HG03575 (cell line): ENCODE data around the gene TOX3.

Experiments
- ATAC-seq: cut with Tn5 transposase; IDR thresholded peaks from one replicate; pipeline ENCODE4 v1.9.1; 2021; ENCODE audit not compliant: unreplicated experiment, insufficient number of reproducible peaks, low FRiP score; ENCODE audit errors: extremely low read depth

Gene TOX3

DNA sequence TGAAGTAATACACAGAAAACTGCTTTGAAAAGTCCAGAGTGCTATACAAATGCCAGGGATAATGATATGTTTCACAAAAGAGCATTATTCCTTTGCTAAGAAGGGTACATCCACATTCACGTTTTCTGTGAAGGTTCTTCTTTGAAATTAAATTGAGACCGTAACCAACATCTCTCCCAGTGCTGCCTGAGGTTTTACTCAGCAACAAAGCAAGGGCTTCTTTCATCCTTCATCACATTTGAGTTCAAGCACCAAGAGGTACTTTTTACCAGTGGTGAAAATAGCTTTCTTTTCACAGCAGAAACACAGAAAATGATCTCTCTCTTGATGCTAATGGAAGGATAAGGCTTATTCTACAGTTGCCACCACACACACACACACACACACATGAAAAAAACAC lies 113.3 kb downstream of the TOX3 start:
- no peak for ATAC-seq

DNA sequence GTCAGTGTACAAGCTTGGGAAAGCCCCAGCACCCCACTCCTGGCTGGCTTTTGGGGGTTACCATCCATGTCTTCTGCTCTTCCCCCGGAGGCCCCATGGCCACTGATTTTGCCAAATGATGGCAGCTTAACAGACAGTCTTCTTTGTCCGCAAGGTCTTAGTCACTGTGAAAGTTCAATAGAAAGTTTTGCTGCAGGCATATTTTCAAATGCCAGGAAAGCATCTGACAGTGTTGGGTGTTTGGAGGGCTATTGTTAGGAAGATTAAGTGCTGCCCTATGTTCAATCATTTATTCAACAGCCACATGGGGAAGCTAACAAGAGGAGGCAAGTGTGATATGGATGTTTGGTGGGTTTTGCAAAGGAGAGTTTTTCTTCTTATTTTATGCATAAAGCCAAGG lies 122.4 kb downstream of the TOX3 start:
- no peak for ATAC-seq

DNA sequence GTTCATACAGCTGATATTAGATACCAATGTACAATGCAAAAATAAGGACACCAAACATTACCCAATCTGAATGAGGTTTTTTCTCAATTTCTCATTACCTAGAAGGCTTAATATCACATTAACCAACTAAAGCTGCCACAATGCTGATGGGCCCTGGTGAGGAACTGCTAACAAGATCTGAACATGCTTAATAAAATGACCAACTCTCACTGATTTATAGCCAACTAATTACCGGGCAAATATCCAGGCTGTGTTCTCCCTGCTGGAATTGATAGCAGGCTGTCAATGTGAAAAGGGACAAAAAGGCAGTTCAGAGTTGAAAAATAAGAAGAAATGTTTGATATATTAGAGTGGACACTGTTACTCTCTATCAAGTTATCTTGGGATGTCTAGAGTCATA lies 124.6 kb downstream of the TOX3 start:
- ATAC-seq, result no peak

DNA sequence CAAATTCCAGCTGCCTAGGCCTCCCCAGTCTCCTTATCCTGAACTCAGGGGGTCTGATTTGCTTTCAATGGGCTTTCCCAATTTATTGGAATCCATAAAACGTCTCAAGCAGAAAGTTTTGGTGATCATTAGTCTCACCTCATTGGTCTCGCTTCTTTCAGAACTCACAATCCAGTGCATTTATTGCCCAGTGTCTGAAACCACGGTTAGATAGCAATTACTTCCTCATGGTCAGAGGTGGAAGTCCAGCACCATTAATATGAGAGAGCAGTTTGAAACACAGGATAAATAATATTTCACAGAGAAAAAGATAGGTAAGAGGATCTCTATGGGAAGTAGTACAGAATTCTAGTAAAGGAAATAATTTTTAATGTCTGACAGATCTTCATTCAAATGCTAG lies 128.7 kb downstream of the TOX3 start:
- ATAC-seq, result no peak

DNA sequence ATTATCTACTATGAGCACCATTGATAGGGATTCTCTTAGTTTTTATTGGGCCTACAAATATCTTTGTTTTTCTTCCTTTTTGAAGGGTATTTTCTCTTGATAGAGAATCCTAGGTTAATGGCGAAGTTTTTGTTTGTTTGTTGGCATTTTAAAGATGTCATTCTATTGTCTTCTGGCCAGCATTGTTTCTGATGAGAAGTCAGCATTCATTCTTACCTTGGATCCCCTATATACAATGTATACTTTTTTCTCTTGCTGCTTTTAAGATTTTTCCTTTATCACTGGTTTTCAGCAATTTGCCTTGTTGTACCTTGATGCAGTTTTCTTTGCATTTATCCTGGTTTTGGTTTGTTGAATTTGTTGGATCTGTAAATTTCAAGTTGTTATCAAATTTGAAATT lies 130.1 kb downstream of the TOX3 start:
- no peak for ATAC-seq

DNA sequence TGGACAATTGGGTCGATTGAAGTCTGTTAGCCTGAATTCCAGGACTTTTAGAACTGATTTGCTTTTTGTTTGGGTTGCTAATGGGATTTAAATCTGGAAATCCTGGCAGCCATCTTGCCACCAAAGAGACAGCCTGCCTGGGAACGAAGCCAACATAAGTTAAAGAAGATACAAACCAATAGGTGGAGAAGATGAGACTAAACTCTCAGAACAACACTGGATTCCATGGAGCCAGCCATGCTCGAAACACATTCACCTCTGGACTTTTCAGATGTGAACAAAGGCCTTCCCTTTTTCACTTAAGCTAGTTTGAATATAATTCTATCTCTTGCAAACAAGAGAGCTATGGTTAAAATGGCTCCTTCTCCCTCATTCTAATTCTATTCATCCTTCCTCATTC lies 135.9 kb downstream of the TOX3 start:
- ATAC-seq, result no peak

DNA sequence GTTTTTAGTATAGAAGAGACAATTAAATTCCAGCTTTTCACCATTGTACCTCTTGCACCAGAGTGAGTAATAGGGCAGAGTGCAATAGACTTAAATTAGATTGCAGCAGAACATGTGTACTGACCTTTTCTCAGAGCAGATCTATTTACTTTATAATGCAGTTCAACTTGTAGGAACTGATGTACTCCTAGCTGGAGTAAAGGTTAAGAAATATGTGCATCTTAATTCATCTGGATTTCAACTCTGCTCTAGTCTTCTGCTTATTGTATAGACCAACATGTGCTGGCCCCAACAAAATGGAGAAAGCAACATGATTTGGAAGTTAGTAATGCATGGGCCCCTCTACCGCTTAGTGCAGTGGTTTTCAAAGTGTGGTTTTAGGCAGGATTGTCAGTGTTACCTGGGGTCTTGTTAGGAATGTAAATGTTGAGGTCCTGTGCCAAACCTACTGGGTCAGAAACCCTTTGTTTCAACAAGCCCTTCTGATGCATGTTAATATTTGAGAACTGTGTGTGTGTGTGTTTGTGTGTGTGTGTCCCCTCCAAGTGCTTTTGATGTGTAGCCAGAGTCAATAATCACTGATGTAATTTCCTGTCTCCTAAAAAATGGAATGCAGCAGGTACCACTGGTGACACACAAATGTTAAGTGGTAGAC lies 138.6 kb downstream of the TOX3 start:
- no peak for ATAC-seq

DNA sequence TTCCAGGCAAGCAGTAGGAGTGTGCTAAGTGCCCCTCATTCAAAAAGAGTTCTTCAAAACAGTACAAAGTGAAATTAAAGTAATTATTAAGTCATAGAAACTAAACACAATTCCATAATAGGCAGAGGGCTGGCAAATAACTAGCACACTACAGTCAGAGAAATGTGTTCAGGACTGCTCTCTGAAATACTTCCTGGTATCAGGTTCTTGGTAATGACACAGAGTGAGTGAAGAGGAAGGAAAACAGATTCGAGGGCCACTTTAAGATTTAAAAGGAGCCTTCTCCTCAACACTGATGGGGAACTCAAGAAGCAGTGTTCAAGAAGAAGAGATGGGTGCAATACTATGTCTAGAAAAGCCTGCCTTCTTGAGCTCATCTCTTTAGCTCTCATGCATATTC lies 139.2 kb downstream of the TOX3 start:
- ATAC-seq, result no peak

DNA sequence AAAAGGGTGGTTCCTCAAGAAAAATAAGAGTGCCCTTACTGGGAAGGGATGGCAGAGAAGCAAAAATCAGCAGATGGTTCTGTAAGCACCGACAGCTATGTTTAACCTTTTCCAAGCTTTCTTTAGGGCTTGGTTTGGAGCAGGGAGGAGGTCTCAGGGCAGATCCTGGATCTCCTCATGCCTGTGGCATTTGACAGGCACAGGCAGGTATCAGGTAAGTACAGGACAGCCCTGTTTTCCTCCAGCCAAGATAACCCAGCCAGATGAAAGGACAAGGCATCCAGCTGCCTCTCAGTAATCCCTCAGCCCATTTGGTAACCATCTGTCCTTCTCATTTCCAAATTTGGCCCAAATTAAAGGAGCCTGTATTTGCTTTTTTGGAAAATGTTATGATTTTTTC lies 141.5 kb downstream of the TOX3 start:
- ATAC-seq, result no peak

DNA sequence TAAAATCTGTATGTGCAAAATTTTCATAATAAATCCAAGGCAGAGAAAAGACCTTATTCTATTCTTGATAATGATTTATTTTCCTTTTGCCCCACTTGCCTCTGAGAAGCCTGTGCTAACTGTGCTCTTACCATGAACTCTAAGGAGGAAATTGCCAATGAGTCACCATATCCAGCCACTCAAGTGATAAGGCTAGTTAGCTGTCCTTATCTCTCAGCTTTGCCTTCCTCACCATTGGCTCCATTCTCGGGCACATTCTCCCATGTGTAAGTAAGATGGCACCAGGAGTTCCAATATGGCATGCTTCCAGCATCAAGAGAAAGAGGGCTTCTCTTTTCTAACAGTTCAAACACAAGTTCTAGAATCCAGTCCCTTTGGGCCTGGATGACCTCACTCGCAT lies 142.4 kb downstream of the TOX3 start:
- ATAC-seq, result no peak

DNA sequence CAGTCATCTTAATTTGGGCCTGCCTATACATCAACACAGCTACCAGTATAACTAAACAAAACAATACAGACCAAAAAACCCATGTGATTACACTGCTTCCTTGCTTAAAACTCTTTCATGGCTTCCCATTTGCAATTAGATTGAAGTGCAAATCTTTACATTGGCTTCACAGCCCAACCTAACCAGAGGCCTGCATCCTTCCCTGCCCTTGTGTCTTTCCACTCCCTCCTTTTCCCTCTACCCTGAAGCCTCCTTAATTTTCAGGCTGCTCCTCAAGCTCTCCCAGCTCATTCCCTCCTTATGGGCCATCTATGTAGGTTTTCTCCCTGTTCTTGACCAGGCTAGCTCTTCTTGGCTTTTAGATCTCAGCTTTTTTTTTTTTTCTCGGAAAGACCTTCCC lies 147.8 kb downstream of the TOX3 start:
- ATAC-seq, result no peak

DNA sequence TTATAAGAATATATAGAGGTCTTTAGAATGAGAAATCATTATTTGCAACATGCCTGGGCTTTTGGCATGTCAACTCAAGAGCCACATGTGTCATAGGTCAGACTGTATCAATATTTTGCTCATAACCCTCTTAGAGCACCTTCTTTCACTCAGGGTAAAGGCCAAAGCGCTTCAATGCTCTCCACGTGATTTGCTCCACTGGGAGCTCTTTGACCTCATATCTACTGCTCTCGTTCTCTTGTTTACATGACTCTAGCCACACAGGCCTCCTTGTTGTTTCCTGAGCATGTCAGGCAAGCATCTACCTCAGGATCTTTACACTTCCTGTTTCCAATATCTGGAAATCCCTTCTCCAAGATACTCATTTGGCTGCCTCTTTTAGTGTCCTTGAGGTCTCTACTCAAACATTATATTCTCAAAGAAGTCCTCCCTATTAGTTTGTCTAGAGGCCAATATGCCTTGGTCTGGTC lies 148.4 kb downstream of the TOX3 start:
- ATAC-seq, result no peak

DNA sequence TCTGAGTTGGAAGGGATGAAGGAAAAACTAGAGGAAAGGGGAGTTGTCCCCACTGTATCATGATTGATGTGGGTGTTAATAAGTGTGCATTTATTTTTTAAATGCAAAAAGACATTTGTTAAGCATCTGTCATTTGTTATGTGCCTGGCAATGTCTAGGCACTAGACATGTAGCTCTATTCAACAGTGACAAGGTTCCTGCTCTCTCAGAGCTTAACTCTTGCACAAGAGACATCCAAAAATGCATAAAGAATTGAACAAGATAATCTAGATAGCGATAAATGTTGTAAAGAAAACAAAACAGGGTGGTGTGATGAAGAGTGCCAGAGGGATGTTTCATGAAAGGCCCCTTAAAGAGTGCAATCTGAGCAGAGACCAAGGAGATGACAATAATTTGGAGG lies 148.9 kb downstream of the TOX3 start:
- ATAC-seq, result no peak

DNA sequence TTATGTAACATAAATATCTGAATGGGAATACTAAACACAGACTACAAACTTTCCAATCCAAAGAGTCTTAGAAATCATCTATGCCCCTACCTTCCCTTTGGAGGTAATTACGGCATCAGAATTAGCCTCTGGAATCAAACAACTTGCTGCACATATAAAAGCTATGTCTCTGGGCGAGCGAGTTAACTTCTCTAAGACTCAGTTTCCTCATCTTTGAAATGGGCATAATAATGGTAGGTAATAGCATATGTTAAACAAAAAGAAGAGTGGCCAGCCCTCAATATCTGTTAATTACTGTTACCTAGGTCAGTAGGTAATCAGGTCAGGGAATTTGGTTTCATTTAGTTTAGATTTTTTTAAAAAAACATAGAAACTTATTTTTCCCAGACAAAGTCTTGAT lies 153.5 kb downstream of the TOX3 start:
- ATAC-seq, result no peak

DNA sequence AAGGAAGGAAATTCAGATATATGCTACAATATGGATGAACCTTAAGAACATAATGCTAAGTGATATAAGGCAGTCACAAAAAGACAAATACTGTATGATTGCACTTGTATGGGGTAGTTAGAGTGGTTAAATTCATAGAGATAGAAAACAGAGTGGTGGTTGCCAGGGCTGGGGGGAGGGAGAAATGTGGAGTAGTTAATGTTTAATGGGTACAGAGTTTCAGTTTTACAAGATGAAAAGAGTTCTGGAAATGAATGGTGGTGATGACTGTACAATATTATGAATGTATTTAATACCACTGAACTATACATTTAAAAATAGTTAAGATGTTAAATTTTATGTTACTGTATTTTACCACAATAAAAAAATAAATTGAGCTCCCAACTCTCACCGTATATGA lies 157.9 kb downstream of the TOX3 start:
- ATAC-seq, result no peak
